Gastroesophageal sphincter (tissue), 3 donors: Measurements from ENCODE around the gene SP140L.

ENCODE experiments used
- CTCF ChIP-seq, 4 experiments: fragments of 200-600 bp in 2 of 4; fragments of 450-650 bp in 2 of 4; sonication (generic) in 1 of 4; IDR thresholded peaks; one replicate each; pipeline ENCODE4 v1.5.1; 2017 to 2019; ENCODE audit warnings: antibody characterized with exemption in 4 of 4, mild to moderate bottlenecking in 2 of 4, moderate library complexity in 2 of 4
- POLR2A ChIP-seq, 2 donors: fragments of 450-650 bp; IDR thresholded peaks; one replicate each; pipeline ENCODE4 v1.6.1; 2017; ENCODE audit warnings: antibody characterized with exemption in 2 of 2, mild to moderate bottlenecking in 2 of 2, moderate library complexity in 1 of 2
- POLR2AphosphoS5 ChIP-seq: sonication (generic); formaldehyde crosslinking; IDR thresholded peaks from one replicate; pipeline ENCODE4 v1.6.1; 2017; ENCODE audit warnings: antibody characterized with exemption

GRCh38 chr2:230412846-230413245 lies 85.9 kb downstream of the SP140L start:
- no peak for TF ChIP-seq CTCF (IDR thresholded peaks at IDR 0.05)
- no peak for TF ChIP-seq POLR2A (IDR thresholded peaks at IDR 0.05)
- TF ChIP-seq POLR2AphosphoS5 = no peak
